Karpas-422 (cell line): Measurements from ENCODE around the gene GADL1. TPM values are rescaled to one million over a fixed set of nuclear protein-coding genes. Genes with fewer than 3 reads are reported as not detected.

ENCODE experiments used
- DNase-seq: peaks from one replicate; pipeline ENCODE4 v3.0.0-alpha.2; 2015
- H2AFZ ChIP-seq: fragments of 200-600 bp; sonication (generic); 2 replicates; pipeline ENCODE4 v1.6.1; 2014; ENCODE audit warnings: antibody characterized with exemption, low read length, mixed read lengths
- H3K27ac ChIP-seq: fragments of 200-600 bp; sonication (generic); 2 replicates; pipeline ENCODE4 v1.5.1; 2014; ENCODE audit warnings: mild to moderate bottlenecking, low read length, moderate library complexity
- H3K27me3 ChIP-seq: fragments of 200-600 bp; sonication (generic); 2 replicates; pipeline ENCODE4 v1.6.1; 2014; ENCODE audit warnings: low read length, mixed read lengths
- H3K36me3 ChIP-seq: fragments of 200-600 bp; sonication (generic); 2 replicates; pipeline ENCODE4 v1.6.1; 2014; ENCODE audit warnings: low read length, mixed read lengths; ENCODE audit not compliant: insufficient read depth
- H3K4me1 ChIP-seq: fragments of 200-600 bp; sonication (generic); 2 replicates; pipeline ENCODE4 v1.6.1; 2014; ENCODE audit warnings: mild to moderate bottlenecking, low read length, mixed read lengths
- H3K4me2 ChIP-seq: fragments of 200-600 bp; sonication (generic); 2 replicates; pipeline ENCODE4 v1.6.1; 2014; ENCODE audit warnings: low read length, low read depth, mild to moderate bottlenecking; ENCODE audit not compliant: poor library complexity, severe bottlenecking
- H3K4me3 ChIP-seq: fragments of 200-600 bp; sonication (generic); 2 replicates; pipeline ENCODE4 v1.5.1; 2014; ENCODE audit warnings: mild to moderate bottlenecking, antibody characterized with exemption, low read length, mixed read lengths
- H3K79me2 ChIP-seq: fragments of 200-600 bp; sonication (generic); 2 replicates; pipeline ENCODE4 v1.6.1; 2014; ENCODE audit warnings: mild to moderate bottlenecking, low read length, mixed read lengths
- H3K9ac ChIP-seq: fragments of 200-600 bp; sonication (generic); 2 replicates; pipeline ENCODE4 v1.6.0; 2014; ENCODE audit warnings: low read length
- H3K9me2 ChIP-seq: fragments of 200-600 bp; sonication (generic), shearing (Covaris generic); replicated peaks from 2 replicates; pipeline ENCODE4 v1.6.0; 2014; ENCODE audit warnings: mild to moderate bottlenecking, low read length, moderate library complexity; ENCODE audit not compliant: insufficient read depth
- H3K9me3 ChIP-seq: fragments of 300-700, 200-600 bp; sonication (generic); 2 replicates; pipeline ENCODE4 v1.6.1; 2014; ENCODE audit warnings: low read length, mixed read lengths
- H4K20me1 ChIP-seq: fragments of 200-600 bp; sonication (generic); 2 replicates; pipeline ENCODE4 v1.6.1; 2014; ENCODE audit warnings: mild to moderate bottlenecking, antibody characterized with exemption, low read length, low read depth; ENCODE audit not compliant: insufficient read depth
- total RNA-seq: library from RNA; depleted of rRNA; stranded (reverse); fragments of >200 nt; shearing (Covaris generic); gene quantifications from 2 replicates; pipeline ENCODE4 v1.2.3, GENCODE V29; 2014; ENCODE audit warnings: low replicate concordance

Gene GADL1
- total RNA-seq, 1 experiment from 2014 or later = not detected

DNA sequence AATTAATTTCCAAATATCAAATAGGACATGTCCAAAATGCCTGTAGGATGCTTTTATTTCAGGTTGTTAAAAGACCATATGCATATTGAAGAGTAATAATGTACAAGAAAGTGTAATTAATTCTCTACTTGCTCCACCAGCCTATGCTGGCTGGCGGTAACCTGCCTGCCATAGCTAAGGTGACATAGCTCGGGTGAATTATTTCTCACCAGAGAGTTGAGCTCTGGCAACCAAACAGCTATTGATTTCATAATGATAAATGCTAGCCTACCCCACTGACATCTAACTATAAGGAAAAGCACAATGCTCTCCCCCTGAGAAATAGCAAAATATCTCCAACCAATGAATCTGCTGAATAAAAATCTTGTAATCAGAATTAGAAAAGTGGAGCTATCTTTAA, 48.9 kb downstream of the GADL1 start:
- Histone ChIP-seq H3K9me3 (no peaks in the 10 kb centered on the region), H3K4me1 (no peaks in the 10 kb centered on the region), H3K4me2 (no peak overlapping the region), H3K4me3 (no peak overlapping the region), H3K27me3 (no peaks in the 10 kb centered on the region), H3K9ac (no peak overlapping the region), H3K9me2 (no peaks in the 10 kb centered on the region), H3K27ac (no peak overlapping the region), H3K36me3 (no peaks in the 10 kb centered on the region), H3K79me2 (no peaks in the 10 kb centered on the region), H2AFZ (no peak overlapping the region), H4K20me1 (no peaks in the 10 kb centered on the region)
- DNase-seq = no peak

DNA sequence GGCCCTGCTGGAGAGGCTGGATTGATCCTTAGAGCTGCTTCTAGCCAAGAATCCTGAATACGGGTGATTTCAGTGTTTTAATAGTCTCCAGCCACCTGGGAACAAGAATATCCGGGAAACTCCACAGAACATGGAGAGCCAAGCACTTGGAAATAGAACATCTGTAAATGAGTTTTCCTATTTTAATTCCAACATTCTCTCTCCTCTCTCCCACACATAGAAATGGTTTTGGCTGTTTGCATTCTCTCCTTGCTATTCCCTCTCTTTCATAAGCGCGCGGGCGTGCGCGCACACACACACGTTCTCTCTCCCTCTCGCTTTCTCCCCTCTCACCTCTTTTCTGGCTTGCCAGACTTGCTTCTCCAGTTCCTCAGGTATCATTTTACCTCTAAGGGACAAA, 50.6 kb downstream of the GADL1 start:
- H3K9me3 ChIP-seq = no peaks in the 10 kb centered on the region
- no peaks in the 10 kb centered on the region for H3K9me2 ChIP-seq
- no peaks in the 10 kb centered on the region for H3K27me3 ChIP-seq
- no peak overlapping the region for H3K9ac ChIP-seq
- H3K4me1 ChIP-seq = no peaks in the 10 kb centered on the region
- H3K27ac ChIP-seq = no peak overlapping the region
- no peak overlapping the region for H2AFZ ChIP-seq
- no peaks in the 10 kb centered on the region for H4K20me1 ChIP-seq
- H3K79me2 ChIP-seq = no peaks in the 10 kb centered on the region
- DNase-seq = no peak
- no peak overlapping the region for H3K4me2 ChIP-seq
- no peaks in the 10 kb centered on the region for H3K36me3 ChIP-seq
- no peak overlapping the region for H3K4me3 ChIP-seq

DNA sequence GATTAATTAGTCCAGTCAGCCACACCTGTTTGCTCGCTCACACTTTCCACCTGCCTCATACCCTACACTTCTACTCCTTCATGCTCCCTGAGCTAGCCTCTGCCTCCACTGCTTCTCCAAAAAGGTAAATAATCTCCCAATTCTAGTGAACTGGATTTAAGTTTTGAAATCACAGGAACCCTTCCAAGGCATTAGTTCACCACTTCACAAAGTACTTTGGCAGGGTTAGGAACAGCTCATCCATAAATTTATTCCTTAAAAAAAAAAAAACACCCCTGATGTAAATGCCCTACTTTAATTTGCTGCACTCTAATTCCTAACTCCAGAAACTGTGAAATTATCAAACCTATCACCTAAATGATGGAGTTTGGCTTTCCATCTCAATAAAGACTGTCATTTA, 58.3 kb downstream of the GADL1 start:
- Histone ChIP-seq H2AFZ (no peak overlapping the region), H3K4me3 (no peak overlapping the region), H3K4me1 (no peaks in the 10 kb centered on the region), H3K9me2 (no peaks in the 10 kb centered on the region), H4K20me1 (no peaks in the 10 kb centered on the region), H3K79me2 (no peaks in the 10 kb centered on the region), H3K9me3 (no peaks in the 10 kb centered on the region), H3K9ac (no peak overlapping the region), H3K4me2 (no peak overlapping the region), H3K27ac (no peak overlapping the region), H3K27me3 (no peaks in the 10 kb centered on the region), H3K36me3 (no peaks in the 10 kb centered on the region)
- no peak for DNase-seq

DNA sequence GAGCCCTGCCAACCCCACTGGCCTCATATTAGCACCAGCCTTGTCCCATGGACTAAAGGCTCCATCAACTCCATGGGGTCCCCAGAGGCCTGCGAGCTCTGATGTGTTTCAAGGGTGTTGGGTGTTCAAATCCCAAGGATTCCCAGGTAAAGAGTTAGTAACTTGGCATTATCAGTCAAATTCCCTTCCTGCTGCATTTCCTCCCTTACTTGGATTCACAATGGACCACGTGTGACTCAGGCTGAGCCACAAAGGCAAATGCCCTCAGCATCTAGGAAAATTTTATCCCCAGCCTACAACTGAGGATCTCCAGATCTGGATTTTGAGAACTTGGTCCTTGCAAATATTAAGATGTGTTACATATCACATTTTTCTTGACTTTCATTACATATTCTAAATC, 58.8 kb downstream of the GADL1 start:
- Histone ChIP-seq H3K27me3 (no peaks in the 10 kb centered on the region), H3K27ac (no peak overlapping the region), H3K9me2 (no peaks in the 10 kb centered on the region), H3K4me1 (no peaks in the 10 kb centered on the region), H3K79me2 (no peaks in the 10 kb centered on the region), H3K36me3 (no peaks in the 10 kb centered on the region), H2AFZ (no peak overlapping the region), H3K9me3 (no peaks in the 10 kb centered on the region), H3K9ac (no peak overlapping the region), H3K4me2 (no peak overlapping the region), H4K20me1 (no peaks in the 10 kb centered on the region), H3K4me3 (no peak overlapping the region)
- no peak for DNase-seq

DNA sequence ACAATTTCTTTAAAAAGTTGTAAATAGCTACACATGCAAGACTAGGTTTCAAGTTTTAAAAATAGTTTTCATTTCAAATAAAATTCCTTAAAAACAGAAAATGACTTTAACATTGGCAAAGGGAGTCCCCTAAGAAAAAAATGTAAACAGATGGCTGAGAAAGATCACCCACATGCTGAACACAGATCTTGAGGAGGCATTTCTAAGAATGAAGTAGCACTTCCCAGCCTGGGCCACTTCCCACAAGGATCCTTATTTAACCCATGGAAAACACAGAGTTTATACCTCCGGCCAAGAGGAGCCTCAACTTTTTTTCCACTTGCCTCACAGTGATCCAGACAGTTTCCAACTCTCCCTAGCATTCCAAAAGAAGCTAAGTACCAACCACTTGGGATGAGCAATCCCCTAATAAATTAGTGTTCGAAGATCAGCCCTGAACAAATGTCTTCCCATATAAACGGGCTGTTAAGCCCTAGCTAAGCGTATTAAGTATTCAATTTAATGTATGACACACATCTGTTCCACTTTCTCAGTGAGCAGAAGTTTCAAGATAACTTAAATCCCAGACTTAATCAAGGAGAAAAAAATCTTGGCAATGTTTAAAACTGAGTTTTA, 61.4 kb downstream of the GADL1 start:
- Histone ChIP-seq H3K4me3 (no peak overlapping the region), H2AFZ (no peak overlapping the region), H3K27ac (no peak overlapping the region), H3K79me2 (no peaks in the 10 kb centered on the region), H3K9me3 (no peaks in the 10 kb centered on the region), H3K9ac (no peak overlapping the region), H3K27me3 (no peaks in the 10 kb centered on the region), H3K9me2 (no peaks in the 10 kb centered on the region), H3K4me2 (no peak overlapping the region), H4K20me1 (no peaks in the 10 kb centered on the region), H3K4me1 (no peaks in the 10 kb centered on the region), H3K36me3 (no peaks in the 10 kb centered on the region)
- DNase-seq = no peak

DNA sequence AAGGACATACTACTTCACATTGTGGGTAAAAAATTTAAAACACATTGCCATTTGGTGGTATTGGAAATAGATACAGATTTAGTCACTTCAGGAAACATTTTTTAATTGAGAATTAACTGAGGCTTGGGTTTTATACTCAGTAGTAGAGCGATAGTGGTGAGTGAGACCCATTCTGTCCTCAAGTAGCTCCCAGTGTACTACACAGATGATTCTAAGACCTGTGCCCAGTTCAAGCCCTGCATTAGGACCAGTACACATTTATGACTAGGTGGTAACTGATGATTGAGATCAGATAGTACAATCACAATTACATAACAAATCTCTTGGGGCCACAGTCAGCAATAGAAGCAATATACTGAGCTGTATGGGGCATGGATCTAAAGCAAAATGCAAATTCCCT, 67.4 kb downstream of the GADL1 start:
- Histone ChIP-seq H3K9me3 (no peaks in the 10 kb centered on the region), H3K36me3 (no peaks in the 10 kb centered on the region), H3K27me3 (no peaks in the 10 kb centered on the region), H3K4me3 (no peak overlapping the region), H3K9me2 (no peaks in the 10 kb centered on the region), H4K20me1 (no peaks in the 10 kb centered on the region), H3K4me1 (no peaks in the 10 kb centered on the region), H3K27ac (no peak overlapping the region), H3K79me2 (no peaks in the 10 kb centered on the region), H3K9ac (no peak overlapping the region), H3K4me2 (no peak overlapping the region), H2AFZ (no peak overlapping the region)
- DNase-seq = no peak

DNA sequence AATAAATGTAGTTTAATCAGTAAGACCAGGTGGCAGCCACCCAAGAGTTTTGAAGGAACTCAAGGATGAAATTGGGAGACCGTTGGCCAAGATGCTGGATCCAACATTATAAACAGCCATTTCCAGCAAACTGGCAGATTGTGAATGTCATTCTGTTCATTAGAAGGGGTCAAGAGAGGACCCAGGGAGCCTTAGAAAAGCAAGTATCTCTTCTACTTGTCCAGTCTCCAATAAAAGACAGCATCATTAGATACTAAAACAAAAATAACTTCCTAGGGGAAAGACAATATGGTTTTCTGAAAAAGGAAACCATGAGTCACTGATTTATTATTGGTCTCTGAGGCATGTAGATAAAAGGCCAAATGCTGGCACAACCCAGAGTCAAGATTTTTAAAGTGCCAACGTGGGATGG, 67.9 kb downstream of the GADL1 start:
- H4K20me1 ChIP-seq = no peaks in the 10 kb centered on the region
- H3K4me3 ChIP-seq = no peak overlapping the region
- no peak for DNase-seq
- no peaks in the 10 kb centered on the region for H3K79me2 ChIP-seq
- no peaks in the 10 kb centered on the region for H3K36me3 ChIP-seq
- H3K4me2 ChIP-seq = no peak overlapping the region
- no peak overlapping the region for H3K9ac ChIP-seq
- H2AFZ ChIP-seq = no peak overlapping the region
- no peaks in the 10 kb centered on the region for H3K9me2 ChIP-seq
- H3K27me3 ChIP-seq = no peaks in the 10 kb centered on the region
- H3K9me3 ChIP-seq = no peaks in the 10 kb centered on the region
- H3K4me1 ChIP-seq = no peaks in the 10 kb centered on the region
- no peak overlapping the region for H3K27ac ChIP-seq

DNA sequence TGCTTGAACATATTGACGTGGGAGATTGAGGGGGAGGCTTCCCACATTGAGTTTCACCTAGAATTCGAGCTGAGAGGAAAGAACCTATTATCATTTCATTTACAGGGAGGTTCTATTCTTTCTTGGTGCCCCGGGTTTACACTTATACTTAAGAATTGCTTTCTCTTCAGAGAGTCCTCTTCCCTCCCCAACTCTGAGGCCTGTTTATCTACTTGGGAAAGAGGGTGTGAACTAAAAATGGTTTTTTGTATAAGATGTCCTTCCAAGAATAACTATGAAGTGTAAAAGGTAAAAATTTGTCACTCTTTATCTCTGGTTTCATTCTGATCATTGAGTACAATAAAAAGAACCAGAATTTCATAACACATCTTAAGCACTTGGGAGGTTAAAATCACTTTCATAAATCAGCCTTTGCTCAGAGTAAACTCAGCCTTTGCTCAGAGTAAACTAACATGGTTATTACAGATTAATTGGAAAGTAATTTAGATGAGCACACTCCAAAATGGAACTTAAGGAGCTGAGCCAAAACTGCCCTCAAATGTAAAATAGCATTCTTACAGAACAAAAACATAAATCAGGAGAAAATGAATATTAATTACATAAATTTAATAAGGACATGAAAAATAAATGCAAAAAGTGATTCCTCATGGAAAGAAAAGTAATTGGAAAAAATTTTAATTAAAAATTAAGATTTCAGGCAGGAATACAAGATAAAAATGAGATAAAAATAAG, 75.2 kb downstream of the GADL1 start:
- H3K9me3 ChIP-seq = no peaks in the 10 kb centered on the region
- no peak overlapping the region for H3K9ac ChIP-seq
- no peak for DNase-seq

More for the DNA sequence above, 75.2 kb downstream of the GADL1 start:
- H3K4me1 ChIP-seq = no peaks in the 10 kb centered on the region
- no peaks in the 10 kb centered on the region for H3K9me2 ChIP-seq
- H3K36me3 ChIP-seq = no peaks in the 10 kb centered on the region
- no peak overlapping the region for H3K27ac ChIP-seq
- no peaks in the 10 kb centered on the region for H3K79me2 ChIP-seq
- no peak overlapping the region for H3K4me2 ChIP-seq
- H3K4me3 ChIP-seq = no peak overlapping the region
- H4K20me1 ChIP-seq = no peaks in the 10 kb centered on the region
- no peak overlapping the region for H2AFZ ChIP-seq
- H3K27me3 ChIP-seq = no peaks in the 10 kb centered on the region
